Endothelial cell of hepatic sinusoid (primary cell): ENCODE results near the gene CELA2A.
"Not testable (repeated sequence)": the region's sequence is repeated elsewhere in the genome, so short reads cannot be mapped to it uniquely, and the experiment has no call there.

Source experiments
- in situ Hi-C: cut with HindIII; loops from 2 replicates; pipeline ENCODE4 v1.10.0; 2017; ENCODE audit warnings: low sequenced_read_pairs

Gene CELA2A

GRCh38 chr1:15442759-15443158 lies 13.8 kb upstream of the CELA2A start:
- in situ Hi-C loops: loop anchor here (5.0 to 10.0 kb wide), 2 partner anchors 40 to 48 kb away; no protein-coding TSS in a partner anchor

- in situ Hi-C loops: loop anchor here (5.0 to 10.0 kb wide), 2 partner anchors 39 to 48 kb away; no protein-coding TSS in a partner anchor
Measured at GRCh38 chr1:15443281-15443680, 13.3 kb upstream of the CELA2A start.

GRCh38 chr1:15444468-15445389 lies 11.8 kb upstream of the CELA2A start:
- in situ Hi-C loops: loop anchor here (5.0 to 10.0 kb wide), 2 partner anchors 38 to 50 kb away; no protein-coding TSS in a partner anchor

- in situ Hi-C loops: loop anchor here (10.0 kb wide), 1 partner anchor 51 kb away; no protein-coding TSS in a partner anchor
Measured at GRCh38 chr1:15445390-15446122, 11.0 kb upstream of the CELA2A start.

- in situ Hi-C loops: loop anchor here (10.0 kb wide), 1 partner anchor 51 kb away; no protein-coding TSS in a partner anchor
Measured at GRCh38 chr1:15446212-15446611, 10.3 kb upstream of the CELA2A start.

- in situ Hi-C loops: loop anchor here (10.0 kb wide), 1 partner anchor 54 kb away; no protein-coding TSS in a partner anchor
Measured at GRCh38 chr1:15448877-15449462, 7.6 kb upstream of the CELA2A start.

- in situ Hi-C loops: loop anchor here (10.0 kb wide), 1 partner anchor 55 kb away; no protein-coding TSS in a partner anchor
Measured at GRCh38 chr1:15449567-15449966, 7.0 kb upstream of the CELA2A start.

- in situ Hi-C loops: no loop called here
Measured at GRCh38 chr1:15451014-15451722, 5.4 kb upstream of the CELA2A start.

- in situ Hi-C loops: no loop called here
Measured at GRCh38 chr1:15452216-15452615, 4.3 kb upstream of the CELA2A start.

GRCh38 chr1:15452866-15453571 lies 3.5 kb upstream of the CELA2A start:
- in situ Hi-C loops: no loop called here

- in situ Hi-C loops: no loop called here
Measured at GRCh38 chr1:15453734-15454133, 2.8 kb upstream of the CELA2A start.

GRCh38 chr1:15454256-15454655 lies 2.3 kb upstream of the CELA2A start:
- in situ Hi-C loops: no loop called here

- in situ Hi-C loops: no loop called here
Measured at GRCh38 chr1:15455522-15455921, 1.0 kb upstream of the CELA2A start.

GRCh38 chr1:15457585-15457984 lies 1.1 kb downstream of the CELA2A start:
- in situ Hi-C loops: no loop called here

GRCh38 chr1:15458388-15458787 lies 1.9 kb downstream of the CELA2A start:
- in situ Hi-C loops: not testable (repeated sequence)

GRCh38 chr1:15459771-15460707 lies 3.5 kb downstream of the CELA2A start:
- in situ Hi-C loops: no loop called here

GRCh38 chr1:15460708-15461095 lies 4.2 kb downstream of the CELA2A start:
- in situ Hi-C loops: no loop called here

- in situ Hi-C loops: not testable (repeated sequence)
Measured at GRCh38 chr1:15463064-15463800, 6.7 kb downstream of the CELA2A start.
